HUES64 (cell line): ENCODE measurements around the gene SIX3.

Experiments used
- H3K27ac ChIP-seq: 2 replicates; pipeline ENCODE4 v1.7.0; 2013; ENCODE audit warnings: low read depth, low read length, inconsistent platforms
- H3K27me3 ChIP-seq: 2 replicates; pipeline ENCODE4 v1.6.1; 2013; ENCODE audit warnings: mild to moderate bottlenecking, low read length; ENCODE audit not compliant: insufficient read depth
- H3K36me3 ChIP-seq: 2 replicates; pipeline ENCODE4 v1.6.1; 2013; ENCODE audit warnings: mild to moderate bottlenecking, low read length; ENCODE audit not compliant: insufficient read depth
- H3K4me1 ChIP-seq: 2 replicates; pipeline ENCODE4 v1.6.1; 2013; ENCODE audit warnings: mild to moderate bottlenecking, low read length, moderate library complexity; ENCODE audit not compliant: insufficient read depth
- H3K4me3 ChIP-seq: 2 replicates; pipeline ENCODE4 v1.5.1; 2013; ENCODE audit warnings: mild to moderate bottlenecking, low read length, moderate library complexity
- H3K9ac ChIP-seq: 2 replicates; pipeline ENCODE4 v1.6.1; 2013; ENCODE audit warnings: mild to moderate bottlenecking, low read depth, low read length
- H3K9me3 ChIP-seq: 2 replicates; pipeline ENCODE4 v1.6.1; 2013; ENCODE audit warnings: low read depth, low read length; ENCODE audit not compliant: insufficient read depth
- WGBS: fragments of 150-250, 120-280 bp; methylation state at CpG from one replicate; pipeline ENCODE4 v1.1.7; 2013; ENCODE audit warnings: missing lambda C conversion rate; 5-methylcytosine and 5-hydroxymethylcytosine counted together

The SIX3 gene

GRCh38 chr2:44937688-44938240 lies 3.7 kb upstream of the SIX3 start:
- Histone ChIP-seq H3K9me3 (no peaks in the 10 kb centered on the region), H3K27me3 (peaks cover 100% of the 10 kb centered on the region)
- under 1% methylated on average over 34 of the region's 35 CpGs for WGBS

GRCh38 chr2:44938287-44939105 lies 3.0 kb upstream of the SIX3 start:
- H3K9me3 ChIP-seq, result no peaks in the 10 kb centered on the region
- peaks cover 100% of the 10 kb centered on the region for H3K27me3 ChIP-seq
- no peaks in the 10 kb centered on the region for H3K36me3 ChIP-seq
- under 1% methylated on average over 62 of the region's 62 CpGs for WGBS
- peak overlapping the region; percentile 50 for H3K4me3 ChIP-seq
- no peak overlapping the region; the same call in 1 of the 2 replicates for H3K9ac ChIP-seq
- no peak overlapping the region for H3K27ac ChIP-seq
- peaks cover 30% of the 10 kb centered on the region for H3K4me1 ChIP-seq

More at GRCh38 chr2:44937688-44938240, 3.7 kb upstream of the SIX3 start:
- peaks cover 32% of the 10 kb centered on the region for H3K4me1 ChIP-seq
- H3K4me3 ChIP-seq, result peak overlapping the region; percentile 50
- H3K27ac ChIP-seq, result no peak overlapping the region
- no peak overlapping the region for H3K9ac ChIP-seq
- no peaks in the 10 kb centered on the region for H3K36me3 ChIP-seq

- Histone ChIP-seq H3K27me3 (peaks cover 100% of the 10 kb centered on the region), H3K4me1 (peaks cover 27% of the 10 kb centered on the region), H3K9me3 (no peaks in the 10 kb centered on the region), H3K4me3 (peak overlapping the region; percentile 50), H3K27ac (no peak overlapping the region), H3K36me3 (no peaks in the 10 kb centered on the region), H3K9ac (no peak overlapping the region)
- WGBS, result under 1% methylated on average over 42 of the region's 42 CpGs
Measured at GRCh38 chr2:44939106-44940048, 2.1 kb upstream of the SIX3 start.

GRCh38 chr2:44940049-44940494 lies 1.4 kb upstream of the SIX3 start:
- no peak overlapping the region for H3K9ac ChIP-seq
- peaks cover 31% of the 10 kb centered on the region for H3K4me1 ChIP-seq
- H3K27ac ChIP-seq, result no peak overlapping the region
- H3K27me3 ChIP-seq, result peaks cover 100% of the 10 kb centered on the region
- no peaks in the 10 kb centered on the region for H3K9me3 ChIP-seq
- no peaks in the 10 kb centered on the region for H3K36me3 ChIP-seq
- H3K4me3 ChIP-seq, result peak overlapping the region; percentile 50; the same call in 1 of the 2 replicates
- 2% methylated on average over 14 of the region's 14 CpGs for WGBS

- no peak overlapping the region for H3K9ac ChIP-seq
- no peaks in the 10 kb centered on the region for H3K36me3 ChIP-seq
- no peaks in the 10 kb centered on the region for H3K9me3 ChIP-seq
- 2% methylated on average over 25 of the region's 25 CpGs for WGBS
- H3K27ac ChIP-seq, result no peak overlapping the region
- H3K4me3 ChIP-seq, result peak overlapping the region; percentile 52
- H3K27me3 ChIP-seq, result peaks cover 100% of the 10 kb centered on the region
- H3K4me1 ChIP-seq, result peaks cover 39% of the 10 kb centered on the region
Measured at GRCh38 chr2:44940732-44941464, 604 bp upstream of the SIX3 start.

- Histone ChIP-seq H3K9ac (peak overlapping the region; percentile 54; the same call in 1 of the 2 replicates), H3K4me3 (peak overlapping the region; percentile 52; the same call in 1 of the 2 replicates), H3K27me3 (peaks cover 100% of the 10 kb centered on the region), H3K4me1 (peaks cover 35% of the 10 kb centered on the region), H3K27ac (no peak overlapping the region), H3K9me3 (no peaks in the 10 kb centered on the region), H3K36me3 (no peaks in the 10 kb centered on the region)
- WGBS, result 1% methylated on average over 69 of the region's 69 CpGs
Measured at GRCh38 chr2:44942304-44943030, 965 bp downstream of the SIX3 start.

GRCh38 chr2:44943031-44943692 lies 1.7 kb downstream of the SIX3 start:
- H3K27ac ChIP-seq, result no peak overlapping the region
- H3K27me3 ChIP-seq, result peaks cover 100% of the 10 kb centered on the region
- peaks cover 35% of the 10 kb centered on the region for H3K4me1 ChIP-seq
- peak overlapping the region; percentile 52; the same call in 1 of the 2 replicates for H3K4me3 ChIP-seq
- H3K36me3 ChIP-seq, result peaks cover 5% of the 10 kb centered on the region; the same call in 1 of the 2 replicates
- no peaks in the 10 kb centered on the region for H3K9me3 ChIP-seq
- 3% methylated on average over 36 of the region's 36 CpGs for WGBS
- peak overlapping the region; percentile 54; the same call in 1 of the 2 replicates for H3K9ac ChIP-seq

GRCh38 chr2:44943693-44944101 lies 2.2 kb downstream of the SIX3 start:
- H3K27ac ChIP-seq, result no peak overlapping the region
- WGBS, result 3% methylated on average over 10 of the region's 10 CpGs
- H3K9ac ChIP-seq, result peak overlapping the region; percentile 54; the same call in 1 of the 2 replicates
- H3K27me3 ChIP-seq, result peaks cover 100% of the 10 kb centered on the region
- no peaks in the 10 kb centered on the region for H3K9me3 ChIP-seq
- peaks cover 38% of the 10 kb centered on the region for H3K4me1 ChIP-seq
- H3K36me3 ChIP-seq, result peaks cover 5% of the 10 kb centered on the region; the same call in 1 of the 2 replicates
- H3K4me3 ChIP-seq, result peak overlapping the region; percentile 52

GRCh38 chr2:44944102-44944951 lies 2.8 kb downstream of the SIX3 start:
- peak overlapping the region; percentile 52 for H3K4me3 ChIP-seq

More at GRCh38 chr2:44944102-44944951, 2.8 kb downstream of the SIX3 start:
- H3K36me3 ChIP-seq, result peaks cover 5% of the 10 kb centered on the region; the same call in 1 of the 2 replicates
- peaks cover 42% of the 10 kb centered on the region for H3K4me1 ChIP-seq
- peaks cover 100% of the 10 kb centered on the region for H3K27me3 ChIP-seq
- H3K27ac ChIP-seq, result no peak overlapping the region
- no peaks in the 10 kb centered on the region for H3K9me3 ChIP-seq
- H3K9ac ChIP-seq, result peak overlapping the region; percentile 2; the same call in 1 of the 2 replicates
- WGBS, result under 1% methylated on average over 62 of the region's 62 CpGs
